ENCODE data around the gene ITPR1. TPM values are rescaled to one million over a fixed set of nuclear protein-coding genes. Genes with fewer than 3 reads are reported as not detected.
A peak's percentile ranks its signal among the peaks of the same experiment; 100 is the strongest.

The ITPR1 gene
- total RNA-seq, 1 experiment from 2014 or later, result 48.5 TPM

DNA sequence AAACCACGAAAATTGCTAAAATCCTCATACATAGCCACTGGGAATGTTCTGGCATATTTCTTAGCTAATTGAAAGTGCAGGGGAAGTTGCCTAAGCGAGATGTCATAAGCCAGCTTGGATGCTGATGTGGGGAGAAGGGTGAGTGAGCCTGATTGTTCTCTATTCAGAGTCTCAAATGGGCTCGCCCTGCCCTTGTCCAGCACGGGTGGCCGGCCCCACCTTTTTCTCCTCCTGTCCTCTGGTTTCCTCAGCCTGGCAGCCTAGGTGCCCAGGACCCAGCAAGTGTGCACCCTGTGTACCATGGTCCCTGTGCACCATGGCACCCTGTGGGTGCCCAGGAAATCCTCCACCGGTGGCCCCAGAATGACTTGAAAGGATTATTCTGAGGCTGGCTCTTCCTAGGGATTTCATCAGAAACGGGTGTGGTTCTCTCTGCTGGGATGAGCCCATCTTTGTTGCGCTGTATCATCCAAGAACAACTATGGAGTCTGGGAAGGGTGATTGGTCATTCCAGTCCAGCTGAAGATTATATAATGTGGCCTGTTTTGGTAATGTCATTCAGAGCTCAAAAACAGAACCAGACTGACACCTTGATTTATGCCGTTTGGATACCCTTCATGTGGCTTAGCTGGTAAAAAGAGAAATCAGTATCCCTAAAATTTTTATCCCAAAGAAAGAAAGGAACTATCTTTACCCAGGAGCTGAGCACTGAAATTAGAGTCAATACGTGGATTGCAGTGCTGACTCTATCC is 335.3 kb downstream of the ITPR1 start:
- H3K27me3 ChIP-seq (ENCODE audit: low read length), result no peaks in the 10 kb centered on the region
- H3K4me1 ChIP-seq (ENCODE audit: insufficient read depth, low read length), result peaks cover 57% of the 10 kb centered on the region
- no peaks in the 10 kb centered on the region for H3K79me2 ChIP-seq (ENCODE audit: low read length)
- ChIA-PET POLR2A (ENCODE audit: unreplicated experiment) (interaction anchor here (0.5 to 0.9 kb wide), 2 partner anchors 18 to 151 kb away, joined by 3 to 4 read pairs; partner anchors contain the start of gene BHLHE40), CTCF (interaction anchor here (1.6 kb wide), 1 partner anchor 59 kb away, joined by 3 read pairs; no protein-coding TSS in a partner anchor)
- H3K9me2 ChIP-seq (replicated peaks; ENCODE audit: low read length), result no peaks in the 10 kb centered on the region
- DNase-seq, result no peak
- intact Hi-C loops (cut with micrococcal nuclease), result loop anchor here (2.0 to 5.0 kb wide), 3 partner anchors 59 to 194 kb away; no protein-coding TSS in a partner anchor
- peaks cover 5% of the 10 kb centered on the region; the same call in 1 of the 2 replicates for H3K36me3 ChIP-seq (ENCODE audit: low read depth, low read length)
- H3K27ac ChIP-seq (ENCODE audit: low read length), result peak overlapping the region; percentile 86
- H3K9ac ChIP-seq (ENCODE audit: low read length), result peak overlapping the region; percentile 37
- H3K4me2 ChIP-seq (ENCODE audit: low read length), result peak overlapping the region; percentile 14; the same call in 1 of the 2 replicates
- no TSS peak for BruUV-seq (replicated peaks)
- no peak overlapping the region for H2AFZ ChIP-seq (ENCODE audit: low read length)
- no peaks in the 10 kb centered on the region for H3K9me3 ChIP-seq (ENCODE audit: low read length)
- no peak overlapping the region for H3K4me3 ChIP-seq (ENCODE audit: low read length)
- H3F3A ChIP-seq (ENCODE audit: low read length, unreplicated experiment), result peaks cover 3% of the 10 kb centered on the region
- no peak for ATAC-seq
- TF ChIP-seq EZH2phosphoT487 (IDR thresholded peaks at IDR 0.05; ENCODE audit: borderline replicate concordance, low read length) (no peak), EZH2 (IDR thresholded peaks at IDR 0.05; ENCODE audit: low read length, unreplicated experiment) (no peak)
- TF ChIP-seq, protein P1, sequence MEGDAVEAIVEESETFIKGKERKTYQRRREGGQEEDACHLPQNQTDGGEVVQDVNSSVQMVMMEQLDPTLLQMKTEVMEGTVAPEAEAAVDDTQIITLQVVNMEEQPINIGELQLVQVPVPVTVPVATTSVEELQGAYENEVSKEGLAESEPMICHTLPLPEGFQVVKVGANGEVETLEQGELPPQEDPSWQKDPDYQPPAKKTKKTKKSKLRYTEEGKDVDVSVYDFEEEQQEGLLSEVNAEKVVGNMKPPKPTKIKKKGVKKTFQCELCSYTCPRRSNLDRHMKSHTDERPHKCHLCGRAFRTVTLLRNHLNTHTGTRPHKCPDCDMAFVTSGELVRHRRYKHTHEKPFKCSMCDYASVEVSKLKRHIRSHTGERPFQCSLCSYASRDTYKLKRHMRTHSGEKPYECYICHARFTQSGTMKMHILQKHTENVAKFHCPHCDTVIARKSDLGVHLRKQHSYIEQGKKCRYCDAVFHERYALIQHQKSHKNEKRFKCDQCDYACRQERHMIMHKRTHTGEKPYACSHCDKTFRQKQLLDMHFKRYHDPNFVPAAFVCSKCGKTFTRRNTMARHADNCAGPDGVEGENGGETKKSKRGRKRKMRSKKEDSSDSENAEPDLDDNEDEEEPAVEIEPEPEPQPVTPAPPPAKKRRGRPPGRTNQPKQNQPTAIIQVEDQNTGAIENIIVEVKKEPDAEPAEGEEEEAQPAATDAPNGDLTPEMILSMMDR (conservative IDR thresholded peaks at IDR 0.05; ENCODE audit: low read depth, low read length), result no peak
- H4K20me1 ChIP-seq (ENCODE audit: low read length), result no peaks in the 10 kb centered on the region

DNA sequence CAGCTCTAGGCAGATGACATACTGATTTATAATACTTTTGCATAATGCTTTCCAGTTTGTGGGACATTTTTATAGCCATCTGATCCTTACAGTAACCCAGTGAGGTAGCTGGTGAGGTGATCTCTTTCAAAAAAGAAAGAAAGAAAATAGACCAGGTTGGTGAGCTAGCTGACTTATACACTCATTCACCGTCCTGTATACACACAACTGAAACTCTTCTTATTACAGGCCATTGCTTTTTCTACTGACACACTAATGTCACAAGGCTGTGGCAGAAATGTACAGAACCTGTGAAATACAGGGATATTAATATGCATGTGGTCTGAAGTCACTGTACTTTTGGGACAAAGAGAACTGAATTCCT is 335.9 kb downstream of the ITPR1 start:
- Histone ChIP-seq H3K9ac (ENCODE audit: low read length) (peak overlapping the region; percentile 9; the same call in 1 of the 2 replicates), H3K4me3 (ENCODE audit: low read length) (no peak overlapping the region), H3K27ac (ENCODE audit: low read length) (peak overlapping the region; percentile 86), H3K4me1 (ENCODE audit: insufficient read depth, low read length) (peaks cover 55% of the 10 kb centered on the region), H3K9me2 (replicated peaks; ENCODE audit: low read length) (no peaks in the 10 kb centered on the region), H3K79me2 (ENCODE audit: low read length) (no peaks in the 10 kb centered on the region), H3K9me3 (ENCODE audit: low read length) (no peaks in the 10 kb centered on the region), H3F3A (ENCODE audit: low read length, unreplicated experiment) (peaks cover 3% of the 10 kb centered on the region), H3K4me2 (ENCODE audit: low read length) (no peak overlapping the region), H3K36me3 (ENCODE audit: low read depth, low read length) (peaks cover 5% of the 10 kb centered on the region; the same call in 1 of the 2 replicates), H4K20me1 (ENCODE audit: low read length) (no peaks in the 10 kb centered on the region), H3K27me3 (ENCODE audit: low read length) (no peaks in the 10 kb centered on the region), H2AFZ (ENCODE audit: low read length) (no peak overlapping the region)
- intact Hi-C loops (cut with micrococcal nuclease), result loop anchor here (2.0 to 5.0 kb wide), 3 partner anchors 58 to 194 kb away; no protein-coding TSS in a partner anchor
- CTCF ChIA-PET, result interaction anchor here (1.6 kb wide), 1 partner anchor 58 kb away, joined by 3 read pairs; no protein-coding TSS in a partner anchor
- TF ChIP-seq EZH2 (IDR thresholded peaks at IDR 0.05; ENCODE audit: low read length, unreplicated experiment) (no peak), EZH2phosphoT487 (IDR thresholded peaks at IDR 0.05; ENCODE audit: borderline replicate concordance, low read length) (no peak)
- TF ChIP-seq, protein P1 (conservative IDR thresholded peaks at IDR 0.05; ENCODE audit: low read depth, low read length), result no peak
- BruUV-seq (replicated peaks), result no TSS peak
- ATAC-seq (peak; percentile 70), DNase-seq (peak; percentile 82)
- POLR2A ChIA-PET (ENCODE audit: unreplicated experiment), result interaction anchor here (0.5 to 0.9 kb wide), 3 partner anchors 18 to 157 kb away, joined by 3 to 4 read pairs (median 3); partner anchors contain the start of gene BHLHE40
